GM19239 (cell line): ENCODE data around the gene C22orf39.

Experiments used
- DNase-seq: peaks from one replicate; pipeline ENCODE4 v3.0.0; 2011; ENCODE audit warnings: low spot score; ENCODE audit not compliant: insufficient read length
- FAIRE-seq: peaks from 2 replicates; lab custom pipeline; 2011; peaks lifted over from hg19 to GRCh38; lab: Jason Lieb, UNC

The C22orf39 gene

GRCh38 chr22:19478045-19478900 lies 30.8 kb upstream of the C22orf39 start:
- FAIRE-seq (peak; percentile 54), DNase-seq (no peak)

GRCh38 chr22:19477321-19478044 lies 30.0 kb upstream of the C22orf39 start:
- FAIRE-seq (peak; percentile 48), DNase-seq (no peak)

GRCh38 chr22:19476023-19476422 lies 28.5 kb upstream of the C22orf39 start:
- no peak for FAIRE-seq

GRCh38 chr22:19473578-19473977 lies 26.1 kb upstream of the C22orf39 start:
- no peak for DNase-seq
- no peak for FAIRE-seq

More at GRCh38 chr22:19476023-19476422, 28.5 kb upstream of the C22orf39 start:
- DNase-seq = no peak

- no peak for DNase-seq
- FAIRE-seq = no peak
Measured at GRCh38 chr22:19472233-19472632, 24.7 kb upstream of the C22orf39 start.

GRCh38 chr22:19471572-19471971 lies 24.1 kb upstream of the C22orf39 start:
- DNase-seq (no peak), FAIRE-seq (no peak)

GRCh38 chr22:19470010-19470409 lies 22.5 kb upstream of the C22orf39 start:
- no peak for FAIRE-seq
- DNase-seq = no peak

- FAIRE-seq (no peak), DNase-seq (no peak)
Measured at GRCh38 chr22:19469421-19469820, 21.9 kb upstream of the C22orf39 start.

GRCh38 chr22:19467912-19468311 lies 20.4 kb upstream of the C22orf39 start:
- FAIRE-seq = no peak
- DNase-seq = no peak

- FAIRE-seq (no peak), DNase-seq (no peak)
Measured at GRCh38 chr22:19466848-19467752, 19.6 kb upstream of the C22orf39 start.

- no peak for FAIRE-seq
Measured at GRCh38 chr22:19466126-19466716, 18.7 kb upstream of the C22orf39 start.

GRCh38 chr22:19464975-19465374 lies 17.5 kb upstream of the C22orf39 start:
- FAIRE-seq = no peak
- DNase-seq = no peak

More at GRCh38 chr22:19466126-19466716, 18.7 kb upstream of the C22orf39 start:
- DNase-seq = no peak

GRCh38 chr22:19464546-19464945 lies 17.0 kb upstream of the C22orf39 start:
- DNase-seq (no peak), FAIRE-seq (no peak)

- FAIRE-seq (no peak), DNase-seq (no peak)
Measured at GRCh38 chr22:19463491-19464469, 16.3 kb upstream of the C22orf39 start.

- DNase-seq = no peak
- no peak for FAIRE-seq
Measured at GRCh38 chr22:19463008-19463407, 15.5 kb upstream of the C22orf39 start.

- DNase-seq (no peak), FAIRE-seq (no peak)
Measured at GRCh38 chr22:19461506-19461905, 14.0 kb upstream of the C22orf39 start.

- no peak for DNase-seq
Measured at GRCh38 chr22:19460036-19460435, 12.5 kb upstream of the C22orf39 start.

GRCh38 chr22:19457828-19458428 lies 10.4 kb upstream of the C22orf39 start:
- no peak for FAIRE-seq

More at GRCh38 chr22:19460036-19460435, 12.5 kb upstream of the C22orf39 start:
- FAIRE-seq = no peak

More at GRCh38 chr22:19457828-19458428, 10.4 kb upstream of the C22orf39 start:
- DNase-seq = no peak
